22Rv1 (cell line): ENCODE measurements around the gene ZNF407.

ENCODE experiments used
- H3K27ac ChIP-seq: fragments of 450-650 bp; 2 replicates; pipeline ENCODE4 v1.5.1; 2017
- CTCF ChIP-seq: fragments of 450-650 bp; IDR thresholded peaks from 2 replicates; pipeline ENCODE4 v1.5.1; 2017; ENCODE audit warnings: mild to moderate bottlenecking
- ZFX ChIP-seq: fragments of 450-650 bp; IDR thresholded peaks from 2 replicates; pipeline ENCODE4 v1.6.1; 2017; ENCODE audit warnings: antibody characterized with exemption, borderline replicate concordance

The ZNF407 gene

GRCh38 chr18:75106746-75107145, 509.1 kb downstream of the ZNF407 start:
- TF ChIP-seq CTCF = no peak
- TF ChIP-seq ZFX = no peak
- no peak overlapping the region for H3K27ac ChIP-seq

GRCh38 chr18:75107196-75107930, 509.7 kb downstream of the ZNF407 start:
- no peak overlapping the region for H3K27ac ChIP-seq
- no peak for TF ChIP-seq ZFX
- no peak for TF ChIP-seq CTCF

- TF ChIP-seq CTCF (no peak), ZFX (no peak)
Measured at GRCh38 chr18:75107931-75108276, 510.2 kb downstream of the ZNF407 start.

GRCh38 chr18:75108579-75109318, 511.1 kb downstream of the ZNF407 start:
- H3K27ac ChIP-seq = no peak overlapping the region
- TF ChIP-seq CTCF (no peak), ZFX (no peak)

More at GRCh38 chr18:75107931-75108276, 510.2 kb downstream of the ZNF407 start:
- no peak overlapping the region for H3K27ac ChIP-seq

- no peak overlapping the region for H3K27ac ChIP-seq
- TF ChIP-seq ZFX (no peak), CTCF (no peak)
Measured at GRCh38 chr18:75109319-75109691, 511.6 kb downstream of the ZNF407 start.

- no peak for TF ChIP-seq ZFX
- TF ChIP-seq CTCF = no peak
Measured at GRCh38 chr18:75109819-75110218, 512.1 kb downstream of the ZNF407 start.

GRCh38 chr18:75110311-75110710, 512.6 kb downstream of the ZNF407 start:
- no peak overlapping the region for H3K27ac ChIP-seq
- TF ChIP-seq CTCF = no peak
- TF ChIP-seq ZFX = no peak

More at GRCh38 chr18:75109819-75110218, 512.1 kb downstream of the ZNF407 start:
- H3K27ac ChIP-seq = no peak overlapping the region
